Transverse colon (tissue), 4 donors: Measurements from ENCODE around the gene CALHM1.

ENCODE experiments used
- CTCF ChIP-seq, 5 experiments: fragments of 200-600 bp in 3 of 5; fragments of 450-650 bp in 2 of 5; sonication (generic) in 3 of 5; IDR thresholded peaks; 1 replicate in 2 of 5; 2 replicates in 3 of 5; pipeline ENCODE4 v1.5.1; 2016 to 2017; ENCODE audit warnings: antibody characterized with exemption in 5 of 5, inconsistent platforms in 3 of 5, mild to moderate bottlenecking in 2 of 5, moderate library complexity in 1 of 5
- EP300 ChIP-seq: sonication (generic); formaldehyde crosslinking; IDR thresholded peaks from one replicate; pipeline ENCODE4 v1.6.1; 2017; ENCODE audit warnings: antibody characterized with exemption, low read depth
- POLR2A ChIP-seq: fragments of 450-650 bp; IDR thresholded peaks from one replicate; pipeline ENCODE4 v1.6.1; 2016; ENCODE audit warnings: antibody characterized with exemption, mild to moderate bottlenecking, moderate library complexity
- POLR2AphosphoS5 ChIP-seq, 3 donors: sonication (generic); formaldehyde crosslinking; IDR thresholded peaks; one replicate each; pipeline ENCODE4 v1.6.1; 2016; ENCODE audit warnings: antibody characterized with exemption in 3 of 3

GRCh38 chr10:103429647-103430046, 29.1 kb downstream of the CALHM1 start:
- TF ChIP-seq CTCF (IDR thresholded peaks at IDR 0.05) (no peak), EP300 (no peak), POLR2AphosphoS5 (IDR thresholded peaks at IDR 0.05) (no peak), POLR2A (no peak)
